GM19238 (cell line): ENCODE results near the gene AGTR1.

Experiments
- DNase-seq: peaks from one replicate; pipeline ENCODE4 v3.0.0; 2011; ENCODE audit warnings: low spot score; ENCODE audit not compliant: insufficient read length

The AGTR1 gene

DNA sequence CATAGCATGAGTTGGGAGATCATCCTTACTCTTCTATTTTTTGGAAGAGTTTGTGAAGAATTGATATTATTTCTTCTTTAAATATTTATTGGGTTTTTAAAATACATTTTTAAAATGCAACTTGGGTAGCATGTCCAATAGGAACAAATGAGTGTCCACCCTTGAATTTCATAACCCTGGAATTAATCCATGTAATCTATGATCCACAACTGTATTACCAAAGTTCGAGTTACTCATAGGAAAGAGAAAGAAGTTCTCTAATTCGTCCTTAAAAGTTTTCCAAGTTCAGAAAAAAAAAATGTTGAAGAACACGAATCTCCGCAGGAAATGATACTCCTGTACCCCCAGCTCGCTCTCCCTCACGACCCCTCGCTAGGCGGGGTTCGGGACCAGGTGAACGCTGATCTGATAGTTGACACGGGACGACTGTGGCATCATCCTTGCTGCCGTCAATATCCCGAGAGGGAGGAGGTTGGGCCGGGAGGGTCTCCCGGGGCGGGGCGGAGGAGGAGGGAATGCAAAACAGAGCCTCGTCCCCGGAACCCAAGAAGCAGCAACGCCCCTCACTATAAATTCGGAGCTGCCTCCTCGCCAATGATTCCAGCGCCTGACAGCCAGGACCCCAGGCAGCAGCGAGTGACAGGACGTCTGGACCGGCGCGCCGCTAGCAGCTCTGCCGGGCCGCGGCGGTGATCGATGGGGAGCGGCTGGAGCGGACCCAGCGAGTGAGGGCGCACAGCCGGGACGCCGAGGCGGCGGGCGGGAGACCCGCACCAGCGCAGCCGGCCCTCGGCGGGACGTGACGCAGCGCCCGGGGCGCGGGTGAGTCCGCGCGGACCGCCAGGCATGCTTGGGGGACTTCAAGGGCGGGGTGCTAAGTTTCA is at the start of gene AGTR1:
Gene AGTR1 (plus strand): TSS at position 598 of the 884 bp plus-strand sequence. CDS start 43,133 bp downstream, outside the sequence.
- DNase-seq = no peak

DNA sequence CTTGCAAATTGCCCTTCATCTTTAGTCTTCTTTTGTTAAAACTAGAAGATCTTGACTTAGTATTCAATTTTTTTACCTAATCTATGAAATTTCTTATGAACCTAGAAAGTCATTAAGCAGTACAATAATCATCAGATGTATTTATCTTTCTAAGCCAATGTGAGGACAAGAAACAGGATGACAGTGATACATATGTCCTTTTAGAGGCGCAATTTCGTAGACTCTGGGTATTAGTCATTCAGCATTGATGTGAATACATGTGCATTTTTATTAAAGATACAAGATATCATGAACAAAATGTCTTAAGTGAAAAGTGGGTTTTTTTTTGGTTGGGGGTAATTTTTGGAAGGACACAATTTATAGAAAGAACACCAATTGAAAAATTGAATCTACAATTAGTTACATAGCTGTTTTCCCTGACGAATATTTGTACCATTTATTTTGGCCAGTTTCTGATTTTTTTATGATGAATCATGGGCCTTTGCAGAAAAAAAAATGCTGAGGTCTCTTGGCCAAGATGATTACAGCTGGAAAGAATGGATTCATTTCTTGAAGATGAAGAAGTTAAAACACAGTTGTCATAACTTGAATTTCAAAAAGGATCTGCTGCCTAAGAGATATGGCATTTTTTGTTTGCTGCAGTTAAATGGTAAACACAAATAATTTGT is 48.9 kb upstream of the AGTR1 start:
- DNase-seq = no peak

GRCh38 chr3:148651549-148651948 is 46.2 kb upstream of the AGTR1 start:
- DNase-seq = no peak

- DNase-seq = no peak
Observed at GRCh38 chr3:148654433-148654832, 43.3 kb upstream of the AGTR1 start.

DNA sequence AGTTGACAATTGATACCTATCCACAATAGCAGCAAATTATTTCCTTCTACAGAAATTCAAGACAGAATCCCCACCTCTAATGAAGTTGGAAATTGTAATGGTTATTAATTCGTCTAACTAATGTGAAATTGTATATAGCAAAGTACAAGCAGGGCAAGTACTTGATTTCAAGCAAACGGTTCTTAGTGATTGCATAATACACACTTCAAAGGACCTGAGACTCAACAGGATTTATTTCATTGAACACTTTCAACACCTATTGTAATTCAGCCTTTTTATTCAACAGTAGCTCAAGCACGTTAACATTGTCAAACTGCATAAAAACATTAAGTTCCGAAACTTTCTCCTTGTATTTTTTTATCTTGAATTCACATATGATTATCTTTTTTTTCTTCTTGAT is 40.2 kb upstream of the AGTR1 start:
- DNase-seq = no peak

DNA sequence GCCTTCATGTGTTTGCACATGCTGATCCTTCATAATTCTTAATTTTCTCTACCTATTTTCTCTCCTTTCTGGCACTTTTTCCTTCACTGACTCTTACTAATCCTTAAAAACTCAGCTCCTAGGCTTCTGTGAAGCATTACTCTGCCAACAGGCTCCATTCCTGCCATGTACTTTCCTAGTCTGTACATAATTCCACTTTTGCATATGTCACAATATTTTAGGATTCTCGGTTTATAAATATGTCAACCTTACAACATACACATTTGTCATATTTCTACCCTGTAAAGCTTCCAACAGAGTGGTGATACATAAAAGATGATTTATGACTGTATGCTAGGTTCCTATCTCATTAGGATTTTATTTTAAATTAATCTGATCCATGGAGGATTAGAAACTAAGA is 38.2 kb upstream of the AGTR1 start:
- DNase-seq = no peak

GRCh38 chr3:148680289-148680688 is 17.4 kb upstream of the AGTR1 start:
- no peak for DNase-seq

DNA sequence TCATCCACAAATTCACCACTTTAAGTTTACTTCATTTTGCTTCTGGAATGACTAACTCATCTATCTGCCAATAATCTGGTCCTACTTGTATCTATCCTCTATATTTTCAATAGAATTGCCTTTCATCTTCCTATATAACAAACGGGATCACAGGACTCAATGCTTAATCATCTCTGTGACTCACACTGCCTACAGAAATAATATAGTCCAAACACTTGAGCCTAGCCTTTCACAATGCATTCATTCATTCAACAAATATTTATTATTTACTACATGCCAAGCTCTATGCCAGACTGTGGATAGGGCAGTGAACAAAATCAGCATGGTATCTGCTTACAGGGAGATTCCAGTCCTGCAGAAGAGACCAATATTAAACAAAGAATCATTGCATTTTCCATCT is 16.6 kb upstream of the AGTR1 start:
- DNase-seq = no peak

- no peak for DNase-seq
Observed at GRCh38 chr3:148682997-148683396, 14.7 kb upstream of the AGTR1 start.

DNA sequence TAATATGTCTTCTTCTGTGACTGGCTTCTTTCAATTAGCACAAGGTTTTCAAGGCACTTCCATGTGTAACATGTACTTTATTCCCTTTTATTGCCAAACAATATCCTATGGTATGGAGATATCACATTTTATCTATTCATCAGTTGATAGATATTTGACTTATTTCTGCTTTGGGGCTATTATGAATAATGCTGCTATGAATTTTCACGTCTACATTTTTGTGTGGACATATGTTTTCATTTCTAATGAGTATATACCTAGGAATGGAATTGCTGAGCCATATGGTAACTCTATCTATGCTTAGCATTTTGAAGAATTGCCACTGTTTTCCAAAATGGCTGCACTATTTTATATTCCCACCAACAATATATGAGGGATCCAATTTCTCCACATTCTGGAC is 3.6 kb upstream of the AGTR1 start:
- DNase-seq = no peak

DNA sequence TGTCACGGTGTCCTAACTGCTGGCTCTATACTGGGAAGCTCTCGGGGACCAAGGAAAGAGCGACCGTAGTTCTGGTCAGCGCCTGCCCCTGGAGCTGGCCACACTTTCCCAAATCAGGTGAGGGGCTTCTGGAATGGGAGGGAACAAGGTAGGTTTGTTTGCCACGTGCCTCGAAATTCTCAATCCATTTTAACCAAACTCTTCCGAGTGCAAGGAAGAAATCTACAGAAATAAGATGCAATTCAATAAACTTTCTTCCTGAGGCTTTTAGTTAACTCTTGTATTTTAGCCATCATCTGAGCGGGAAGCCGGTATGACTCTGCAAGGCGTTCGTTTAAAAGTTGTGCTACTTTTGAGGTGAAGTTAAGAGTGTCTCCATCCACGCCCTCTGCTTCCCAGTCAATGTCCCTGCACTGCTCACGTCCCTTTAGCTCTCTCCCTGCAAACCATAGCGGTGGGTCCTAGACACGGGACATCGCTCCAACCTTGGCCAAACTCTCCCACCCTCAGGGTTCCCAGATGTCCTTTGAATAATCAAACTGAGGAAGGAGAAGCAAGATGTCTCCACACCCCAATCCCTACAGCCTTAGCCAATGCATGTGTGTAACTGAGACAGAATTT is 597 bp downstream of the AGTR1 start:
- DNase-seq = no peak

GRCh38 chr3:148705314-148705713 is 7.6 kb downstream of the AGTR1 start:
- no peak for DNase-seq

GRCh38 chr3:148707601-148708380 is 10.1 kb downstream of the AGTR1 start:
- DNase-seq = no peak

- no peak for DNase-seq
Observed at GRCh38 chr3:148708409-148708808, 10.7 kb downstream of the AGTR1 start.

DNA sequence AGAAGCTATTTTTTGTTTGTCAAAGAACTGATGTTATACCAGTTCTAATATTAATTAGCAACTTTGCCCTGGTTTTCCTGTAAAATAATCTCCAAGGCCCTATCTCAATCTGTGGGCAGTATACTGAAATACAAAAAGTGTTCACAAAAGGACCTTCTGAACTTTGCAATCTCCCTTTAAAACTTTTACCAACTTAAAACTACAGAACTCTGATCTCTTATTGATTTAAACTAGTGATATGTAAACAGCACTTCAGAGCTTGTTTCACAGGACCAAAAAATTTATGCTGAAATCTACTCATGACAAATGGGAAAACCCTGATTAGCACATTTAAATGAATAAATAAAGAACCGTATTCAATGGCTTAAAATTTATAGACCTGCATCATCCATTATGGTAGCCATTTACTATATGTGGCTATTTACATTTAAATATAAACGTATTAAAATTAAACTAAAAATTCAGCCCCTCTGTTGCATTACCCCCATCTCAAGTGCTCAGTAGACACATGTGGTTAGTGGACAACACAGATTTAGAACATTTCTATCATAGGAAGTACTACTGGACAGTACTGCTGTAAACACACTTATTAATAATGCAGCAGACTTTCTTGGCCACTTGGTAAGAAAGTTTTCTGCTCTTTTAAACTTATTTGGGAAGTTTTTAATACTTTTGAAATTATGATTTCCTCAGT is 12.0 kb downstream of the AGTR1 start:
- no peak for DNase-seq

- DNase-seq = no peak
Observed at GRCh38 chr3:148710665-148711064, 13.0 kb downstream of the AGTR1 start.

- no peak for DNase-seq
Observed at GRCh38 chr3:148711981-148712666, 14.4 kb downstream of the AGTR1 start.

DNA sequence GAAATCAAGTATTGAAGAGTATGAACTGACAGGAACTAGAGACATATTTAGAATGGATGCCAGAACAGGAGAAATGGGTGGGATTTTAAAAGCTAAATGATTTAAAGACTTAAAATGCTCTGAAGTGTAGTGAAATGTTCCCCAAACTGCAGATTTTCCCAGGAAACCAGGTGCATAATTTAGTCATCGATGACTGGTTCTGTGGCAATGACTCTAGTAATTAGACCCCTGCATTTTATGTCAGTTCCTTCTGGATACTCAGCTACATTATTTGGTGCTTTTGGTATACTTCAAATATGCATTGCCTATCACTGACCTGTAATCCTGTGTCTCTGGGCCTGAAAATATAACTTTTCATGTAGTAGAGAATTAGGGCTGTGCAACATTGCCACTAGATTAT is 16.8 kb downstream of the AGTR1 start:
- no peak for DNase-seq

GRCh38 chr3:148716657-148717056 is 19.0 kb downstream of the AGTR1 start:
- DNase-seq = no peak

DNA sequence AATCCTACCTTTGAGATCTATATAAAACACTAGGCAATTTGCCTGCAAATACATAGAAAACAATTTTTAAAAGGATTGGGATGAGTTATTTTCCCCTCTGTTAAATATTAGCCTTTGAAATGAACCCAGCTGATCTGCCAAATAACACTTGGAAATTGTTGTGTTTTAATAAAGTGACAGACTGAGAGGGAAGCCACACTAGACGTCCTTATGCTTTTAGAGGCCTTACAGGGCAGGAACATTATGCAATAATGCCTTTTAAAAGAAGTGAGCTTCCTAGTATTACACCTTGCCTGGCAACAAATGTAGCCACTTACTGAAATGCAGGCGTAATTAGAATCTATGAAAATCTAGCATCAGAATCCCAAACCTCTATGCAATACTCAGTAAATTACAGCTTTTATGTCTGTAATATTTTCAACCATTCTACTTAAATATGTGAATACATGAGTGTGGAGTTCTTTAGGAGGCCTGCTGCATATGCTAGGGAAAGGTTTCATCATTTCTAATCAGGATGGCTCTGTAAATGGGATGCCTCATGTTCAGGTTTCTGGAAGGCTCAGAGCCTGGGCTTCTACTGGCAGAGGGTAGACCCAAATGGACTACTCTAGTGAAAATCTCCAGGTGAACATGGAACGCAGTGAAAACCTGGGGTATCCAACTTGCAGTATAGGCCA is 20.3 kb downstream of the AGTR1 start:
- DNase-seq = no peak
